IMR-90 (cell line): Measurements from ENCODE around the gene SGO2. TPM values are rescaled to one million over a fixed set of nuclear protein-coding genes. Genes with fewer than 3 reads are reported as not detected.

Experiments used
- ATAC-seq: fragments of 200-7000 bp; cut with Tn5 transposase; 2 replicates; pipeline ENCODE4 v1.9.1; 2020; ENCODE audit warnings: low read depth, mild to moderate bottlenecking, moderate library complexity
- BruUV-seq: library from RNA; stranded (reverse); fragments of 400-500 nt; replicated peaks from 2 replicates; lab custom pipeline; 2021; lab: Mats Ljungman, UMichigan
- CTCF ChIA-PET: fragments of 300-600 bp; formaldehyde crosslinking; extraction: SDS; loops from one replicate; lab custom pipeline; 2021; ENCODE audit warnings: antibody characterized with exemption; lab: Yijun Ruan, JAX
- POLR2A ChIA-PET: fragments of 300-600 bp; sonication (Branson Sonifier 250); formaldehyde crosslinking; loops from one replicate; lab custom pipeline; 2022; ENCODE audit warnings: antibody characterized with exemption; ENCODE audit not compliant: unreplicated experiment; lab: Charles Lee
- DNase-seq: peaks from one replicate; pipeline ENCODE4 v3.0.0; 2013
- H2AFZ ChIP-seq: replicated peaks from 2 replicates; pipeline ENCODE3; 2013; ENCODE audit warnings: low read length, mild to moderate bottlenecking; ENCODE audit not compliant: poor library complexity
- H2AK5ac ChIP-seq: 2 replicates; pipeline ENCODE4 v1.6.1; 2013; ENCODE audit warnings: low read depth, low read length, inconsistent platforms
- H2AK9ac ChIP-seq: replicated peaks from 2 replicates; pipeline ENCODE3; 2013; ENCODE audit warnings: mild to moderate bottlenecking, low read depth, low read length, moderate library complexity; ENCODE audit not compliant: poor library complexity
- H2BK120ac ChIP-seq: 2 replicates; pipeline ENCODE4 v1.6.1; 2013; ENCODE audit warnings: low read depth, low read length, inconsistent platforms
- H2BK15ac ChIP-seq: 3 replicates; pipeline ENCODE4 v1.6.1; 2013; ENCODE audit warnings: low read depth, low read length, inconsistent platforms
- H2BK20ac ChIP-seq: 2 replicates; pipeline ENCODE4 v1.6.1; 2013; ENCODE audit warnings: low read depth, mild to moderate bottlenecking, inconsistent platforms, low read length, moderate library complexity
- H2BK5ac ChIP-seq: 2 replicates; pipeline ENCODE4 v1.6.1; 2013; ENCODE audit warnings: mild to moderate bottlenecking, low read depth, low read length, inconsistent platforms; ENCODE audit not compliant: poor library complexity, severe bottlenecking
- H3K14ac ChIP-seq: replicated peaks from 2 replicates; pipeline ENCODE4 v1.6.1; 2013; ENCODE audit warnings: low read depth, low read length, inconsistent platforms
- H3K18ac ChIP-seq: 2 replicates; pipeline ENCODE4 v1.6.1; 2013; ENCODE audit warnings: low read depth, low read length, control low read depth
- H3K23ac ChIP-seq: 2 replicates; pipeline ENCODE4 v1.6.1; 2013; ENCODE audit warnings: low read depth, low read length, inconsistent platforms
- H3K27ac ChIP-seq: 2 replicates; pipeline ENCODE4 v1.5.1; 2013; ENCODE audit warnings: mild to moderate bottlenecking, control low read depth, low read length; ENCODE audit not compliant: insufficient read depth
- H3K27me3 ChIP-seq: 2 replicates; pipeline ENCODE4 v1.6.1; 2013; ENCODE audit warnings: low read length; ENCODE audit not compliant: control insufficient read depth, insufficient read depth
- H3K36me3 ChIP-seq: 2 replicates; pipeline ENCODE4 v1.6.1; 2013; ENCODE audit warnings: low read length, mixed read lengths; ENCODE audit not compliant: control insufficient read depth, insufficient read depth
- H3K4ac ChIP-seq: 2 replicates; pipeline ENCODE4 v1.6.1; 2013; ENCODE audit warnings: low read depth, low read length, inconsistent platforms
- H3K4me1 ChIP-seq: 2 replicates; pipeline ENCODE4 v1.6.1; 2013; ENCODE audit warnings: low read length, mixed read lengths; ENCODE audit not compliant: control insufficient read depth, insufficient read depth
- H3K4me2 ChIP-seq: 2 replicates; pipeline ENCODE4 v1.6.1; 2013; ENCODE audit warnings: low read depth, mild to moderate bottlenecking, control low read depth, low read length, moderate library complexity
- H3K4me3 ChIP-seq: 2 replicates; pipeline ENCODE4 v1.5.1; 2013; ENCODE audit warnings: low read depth, mild to moderate bottlenecking, control low read depth, low read length, moderate library complexity; ENCODE audit not compliant: insufficient read depth
- H3K56ac ChIP-seq: 2 replicates; pipeline ENCODE4 v1.6.1; 2013; ENCODE audit warnings: low read length, inconsistent platforms; ENCODE audit not compliant: insufficient read depth; ENCODE audit errors: extremely low read depth
- H3K79me1 ChIP-seq, 2 experiments: 2 replicates each; pipeline ENCODE4 v1.6.1; 2013; ENCODE audit warnings: low read length in 2 of 2, inconsistent platforms in 1 of 2, low read depth in 1 of 2
- H3K9ac ChIP-seq: 2 replicates; pipeline ENCODE4 v1.6.1; 2013; ENCODE audit warnings: low read depth, low read length, control low read depth
- H3K9me1 ChIP-seq: 2 replicates; pipeline ENCODE4 v1.6.1; 2013; ENCODE audit warnings: low read length, inconsistent platforms; ENCODE audit not compliant: insufficient read depth
- H3K9me3 ChIP-seq: 2 replicates; pipeline ENCODE4 v1.6.1; 2013; ENCODE audit warnings: low read length; ENCODE audit not compliant: control insufficient read depth, insufficient read depth
- H4K20me1 ChIP-seq: 2 replicates; pipeline ENCODE4 v1.6.1; 2013; ENCODE audit warnings: low read length, inconsistent platforms; ENCODE audit not compliant: insufficient read depth
- H4K5ac ChIP-seq: 2 replicates; pipeline ENCODE4 v1.6.1; 2013; ENCODE audit warnings: mild to moderate bottlenecking, low read depth, low read length, control low read depth
- H4K8ac ChIP-seq, 2 experiments: 2 replicates each; pipeline ENCODE4 v1.6.1; 2013; ENCODE audit warnings: low read depth in 2 of 2, low read length in 2 of 2, control low read depth in 1 of 2, inconsistent platforms in 1 of 2
- H4K91ac ChIP-seq: 2 replicates; pipeline ENCODE4 v1.6.1; 2013; ENCODE audit warnings: low read depth, low read length, inconsistent platforms; ENCODE audit not compliant: insufficient read depth
- BHLHE40 ChIP-seq: fragments of 150-350 bp; IDR thresholded peaks from 2 replicates; pipeline ENCODE4 v1.6.1; 2016; ENCODE audit warnings: mild to moderate bottlenecking, low read depth, low read length
- CEBPB ChIP-seq: IDR thresholded peaks from 2 replicates; pipeline ENCODE4 v1.6.1; 2012; ENCODE audit warnings: low read depth, low read length, improper control_type of control experiment
- CHD1 ChIP-seq: IDR thresholded peaks from 2 replicates; pipeline ENCODE4 v1.6.1; 2012; ENCODE audit warnings: low read depth, low read length, improper control_type of control experiment
- POLR2A ChIP-seq: IDR thresholded peaks from 2 replicates; pipeline ENCODE4 v1.6.1; 2012; ENCODE audit warnings: mild to moderate bottlenecking, low read depth, low read length
- SMC3 ChIP-seq: fragments of 150-350 bp; IDR thresholded peaks from 2 replicates; pipeline ENCODE4 v1.6.1; 2016; ENCODE audit warnings: low read depth, mild to moderate bottlenecking, antibody characterized with exemption, low read length, moderate library complexity
- WGBS, 2 experiments: methylation state at CpG; one replicate each; pipeline versions ENCODE4 v1.1.5 to v1.1.7; 2013; ENCODE audit warnings: missing lambda C conversion rate in 2 of 2; ENCODE audit not compliant: insufficient read length in 1 of 2; ENCODE audit errors: extremely low coverage in 2 of 2; 5-methylcytosine and 5-hydroxymethylcytosine counted together
- dilution Hi-C: fragments of 300-500 bp; cut with HindIII; formaldehyde crosslinking; loops from one replicate; pipeline ENCODE4 v1.14.3; 2018; ENCODE audit warnings: low sequenced_read_pairs; ENCODE audit not compliant: unreplicated experiment
- in situ Hi-C: fragments of 300-500 bp; cut with MboI; formaldehyde crosslinking; loops from 3 replicates; pipeline ENCODE4 v1.14.3; 2019; ENCODE audit warnings: low sequenced_read_pairs, inconsistent platforms, mixed read lengths
- intact Hi-C: fragments of 100-400 bp; cut with micrococcal nuclease; formaldehyde crosslinking; loops from 2 replicates; pipeline ENCODE4 v1.10.0; 2022
- polyA plus RNA-seq, 3 experiments: library from polyadenylated mRNA; depleted of rRNA; stranded (reverse); fragments of >200 nt; gene quantifications; 2 replicates each; pipeline ENCODE4 v1.2.3, GENCODE V29; 2012; ENCODE audit warnings: low replicate concordance in 1 of 3
- total RNA-seq: library from RNA; depleted of rRNA; stranded (reverse); fragments of >200 nt; gene quantifications from 2 replicates; pipeline ENCODE4 v1.2.3, GENCODE V29; 2012

SGO2 gene
- total and polyA plus RNA-seq, 2 of the 4 experiments (the other 2 are of a cell fraction), result 5.4 to 6.3 TPM

GRCh38 chr2:200528228-200528627 is 2.2 kb downstream of the SGO2 start:
- Histone ChIP-seq H4K5ac (no peak overlapping the region), H3K14ac (no peak overlapping the region), H3K56ac (no peak overlapping the region), H3K9ac (no peak overlapping the region), H2BK15ac (no peak overlapping the region), H2BK5ac (no peak overlapping the region), H3K36me3 (no peaks in the 10 kb centered on the region), H3K4ac (no peak overlapping the region), H4K91ac (no peak overlapping the region), H3K23ac (no peak overlapping the region), H3K9me1 (no peaks in the 10 kb centered on the region), H3K27me3 (peaks cover 3% of the 10 kb centered on the region; the same call in 1 of the 2 replicates), H3K79me1 (peaks cover 35 to 55% of the 10 kb centered on the region in 2 experiments), H4K20me1 (no peaks in the 10 kb centered on the region; the same call in 1 of the 2 replicates), H4K8ac (no peak overlapping the region), H3K18ac (no peak overlapping the region), H2AK9ac (no peak overlapping the region), H3K9me3 (no peaks in the 10 kb centered on the region), H2BK120ac (no peak overlapping the region), H2AFZ (no peak overlapping the region), H2AK5ac (no peak overlapping the region), H2BK20ac (no peak overlapping the region; the same call in 1 of the 2 replicates), H3K27ac (no peak overlapping the region), H3K4me2 (no peak overlapping the region), H3K4me1 (no peaks in the 10 kb centered on the region), H3K4me3 (no peak overlapping the region)
- no TSS peak for BruUV-seq
- no peak for ATAC-seq
- ChIA-PET POLR2A (no interaction called here), CTCF (no interaction called here)
- dilution Hi-C loops, result no loop called here
- TF ChIP-seq CHD1 (no peak), POLR2A (no peak), CEBPB (no peak), BHLHE40 (no peak), SMC3 (no peak)
- in situ Hi-C loops, result no loop called here
- WGBS, 2 experiments, result 94% methylated on average over 2 of the region's 3 CpGs; no CpG with 5 or more reads in 1 of the 2 experiments
- no peak for DNase-seq
- intact Hi-C loops, result no loop called here
